ENCODE measurements around the gene UCHL3.
"Not testable (repeated sequence)": the region's sequence is repeated elsewhere in the genome, so short reads cannot be mapped to it uniquely, and the experiment has no call there.

UCHL3 gene

GRCh38 chr13:75549262-75550158 is at the start of gene UCHL3:
UCHL3 (plus strand) TSS chr13:75549791; CDS start chr13:75549821, 30 bp downstream.
- DNase-seq, result peak; percentile 88

GRCh38 chr13:75505327-75505726 is 44.3 kb upstream of the UCHL3 start:
- no peak for DNase-seq

DNA sequence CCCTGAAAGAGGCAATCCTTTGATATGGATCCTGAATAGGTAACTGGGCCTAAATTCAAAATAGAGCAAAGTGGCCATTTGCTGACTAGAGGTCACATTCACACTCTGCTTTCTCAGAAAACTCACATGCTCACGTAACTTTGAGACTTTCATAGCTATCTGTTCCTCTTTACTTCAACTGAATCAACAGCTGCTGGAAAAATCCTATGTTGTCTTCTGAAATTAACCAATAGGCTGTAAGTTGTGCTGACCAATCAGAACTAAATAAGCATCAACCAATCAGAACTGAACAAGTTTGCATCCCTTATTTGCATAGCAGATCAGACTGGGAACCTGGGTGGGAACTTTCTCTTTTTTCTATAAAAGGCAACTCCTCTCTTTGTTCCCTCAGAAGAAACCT is 43.6 kb upstream of the UCHL3 start:
- DNase-seq, result no peak

DNA sequence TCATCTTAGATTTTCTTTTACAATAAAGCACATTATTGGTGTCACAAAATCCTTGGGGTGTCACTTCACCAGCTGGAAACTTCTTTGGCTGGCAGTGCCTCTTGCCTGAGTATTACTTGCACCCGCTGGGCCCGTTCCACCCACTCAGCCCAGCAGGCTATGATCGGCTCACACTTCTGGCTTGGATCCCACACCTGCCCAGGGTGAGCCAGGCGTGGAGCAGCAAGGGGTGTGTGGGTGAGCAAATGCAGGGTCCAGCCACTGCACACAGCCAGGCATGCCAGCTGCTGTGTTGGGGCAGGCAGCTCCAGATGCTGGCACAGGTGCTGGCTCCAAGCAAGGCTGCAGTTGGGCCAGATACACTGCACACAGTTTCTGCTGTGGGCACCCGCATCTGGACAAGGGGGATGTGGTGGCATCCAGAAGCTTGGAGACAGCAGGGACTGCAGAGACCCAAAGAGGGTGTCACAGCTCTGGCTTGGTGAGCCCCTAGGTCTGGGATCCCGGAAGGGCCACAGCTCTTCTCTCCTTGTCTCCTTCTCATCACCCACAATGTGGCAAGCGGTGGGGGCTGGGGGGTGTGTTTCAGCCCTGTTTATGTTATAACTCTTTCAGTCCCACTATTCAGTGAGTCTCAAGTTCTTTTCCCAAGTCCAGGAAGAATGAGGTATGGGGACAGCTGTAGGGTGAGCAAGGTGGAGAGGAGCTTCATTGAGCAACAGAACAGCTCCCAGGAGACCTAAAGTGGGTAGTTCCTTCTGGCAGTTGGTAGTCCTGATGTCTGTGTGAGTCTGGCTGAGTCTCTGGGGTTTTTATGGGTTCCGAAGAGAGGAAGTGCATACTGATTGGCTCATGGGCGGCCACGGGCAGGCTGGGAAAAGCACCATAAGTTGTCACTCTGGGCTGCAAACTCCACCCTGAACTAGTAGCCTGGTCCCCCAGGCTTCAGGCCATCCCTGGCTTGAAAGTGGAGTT is 42.3 kb upstream of the UCHL3 start:
- no peak for DNase-seq

DNA sequence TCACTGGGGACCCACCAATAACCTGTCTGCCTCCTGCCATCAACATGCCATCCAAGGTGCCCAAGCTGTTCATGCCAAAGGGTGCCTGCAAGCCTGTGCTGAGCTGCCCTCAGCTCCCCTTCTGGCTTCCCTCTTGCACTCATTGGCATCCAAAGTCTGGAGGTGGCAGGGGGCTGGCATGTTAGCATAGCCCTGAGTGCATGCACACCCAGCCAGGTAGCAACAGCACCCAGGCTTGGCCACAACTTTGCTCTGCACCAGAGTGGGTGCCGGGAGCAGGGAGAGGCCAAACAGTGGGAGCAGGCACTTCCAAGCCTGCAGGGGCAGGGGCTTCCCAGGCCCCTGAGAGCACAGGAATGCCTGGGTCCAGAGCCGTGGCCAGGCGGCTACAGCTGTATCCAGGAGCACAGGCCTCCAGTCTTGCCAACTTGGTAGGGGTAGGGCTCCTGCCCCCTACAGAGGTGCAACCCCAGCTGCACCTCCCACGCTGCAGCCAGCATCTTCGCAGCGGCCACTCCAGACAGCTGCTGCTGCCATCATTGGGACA is 41.5 kb upstream of the UCHL3 start:
- DNase-seq, result no peak

GRCh38 chr13:75511051-75511625 is 38.5 kb upstream of the UCHL3 start:
- no peak for DNase-seq

- no peak for DNase-seq
Measured at GRCh38 chr13:75512253-75512652, 37.3 kb upstream of the UCHL3 start.

GRCh38 chr13:75513271-75513670 is 36.3 kb upstream of the UCHL3 start:
- DNase-seq, result no peak

DNA sequence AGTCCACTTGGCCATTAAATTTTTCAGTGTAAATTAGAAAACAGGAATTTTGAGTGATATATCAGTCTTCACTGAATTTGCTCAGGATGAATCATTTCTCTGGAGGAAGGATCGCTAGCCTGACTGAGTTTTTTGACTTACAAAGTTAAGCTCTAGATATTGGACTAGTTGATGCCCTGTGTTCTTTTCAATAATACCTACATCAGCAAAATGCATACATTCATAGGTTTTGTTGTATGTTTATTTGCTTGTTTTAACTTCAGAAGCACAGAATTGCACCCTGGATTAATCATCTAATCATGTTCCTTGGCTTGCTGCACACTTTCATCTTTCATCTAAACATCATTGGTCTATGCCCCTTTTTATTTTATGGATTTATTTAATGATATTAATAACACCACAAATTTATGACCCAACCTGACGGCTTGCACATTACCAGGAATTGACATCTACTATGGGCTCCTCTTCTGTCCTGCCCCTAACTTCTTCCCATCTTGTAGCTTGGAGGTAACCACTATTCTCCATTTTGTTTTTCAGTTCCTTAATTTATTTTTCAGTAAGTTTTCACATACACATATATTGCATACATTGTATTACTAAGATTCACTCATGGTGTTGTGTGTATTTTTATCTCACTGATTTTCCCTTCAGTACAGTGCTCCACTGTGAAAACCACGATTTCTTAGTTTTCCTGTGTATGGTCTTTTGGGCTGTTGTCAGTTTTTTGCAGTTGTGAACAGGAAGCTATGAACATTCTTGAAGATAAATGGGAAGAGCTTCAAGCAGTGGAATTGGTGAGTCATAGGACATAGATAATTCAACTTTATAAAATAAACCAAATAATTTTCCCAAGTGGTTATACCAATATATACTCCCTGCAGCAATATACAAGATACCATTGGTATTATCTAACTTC is 35.3 kb upstream of the UCHL3 start:
- DNase-seq, result no peak

DNA sequence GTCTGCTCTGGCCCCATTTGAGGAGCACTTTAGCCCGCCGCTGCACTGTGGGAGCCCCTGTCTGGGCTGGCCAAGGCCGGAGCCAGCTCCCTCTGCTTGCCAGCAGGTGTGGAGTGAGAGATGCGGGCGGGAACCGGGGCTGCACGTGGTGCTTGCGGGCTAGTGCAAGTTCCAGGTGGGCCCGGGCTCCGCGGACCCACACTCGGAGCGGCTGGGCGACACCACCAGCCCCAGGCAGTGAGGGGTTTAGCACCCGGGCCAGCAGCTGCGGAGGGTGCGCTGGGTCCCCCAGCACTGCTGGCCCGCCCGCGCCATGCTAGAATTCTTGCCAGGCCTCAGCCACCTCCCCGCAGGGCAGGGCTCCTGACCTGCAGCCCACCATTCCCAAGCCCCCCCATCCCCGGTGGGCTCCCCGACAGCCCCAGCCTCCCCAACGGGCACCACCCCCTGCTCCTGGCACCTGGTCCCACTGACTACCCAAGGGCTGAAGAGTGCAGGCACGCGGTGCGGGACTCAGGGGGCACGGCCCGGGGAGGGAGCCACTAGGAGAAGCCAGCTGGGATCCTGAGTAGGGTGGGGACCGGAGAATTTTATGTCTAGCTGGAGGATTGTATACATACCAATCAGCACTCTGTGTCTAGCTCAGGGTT is 31.0 kb upstream of the UCHL3 start:
- DNase-seq, result no peak

GRCh38 chr13:75521956-75522355 is 27.6 kb upstream of the UCHL3 start:
- DNase-seq, result no peak

DNA sequence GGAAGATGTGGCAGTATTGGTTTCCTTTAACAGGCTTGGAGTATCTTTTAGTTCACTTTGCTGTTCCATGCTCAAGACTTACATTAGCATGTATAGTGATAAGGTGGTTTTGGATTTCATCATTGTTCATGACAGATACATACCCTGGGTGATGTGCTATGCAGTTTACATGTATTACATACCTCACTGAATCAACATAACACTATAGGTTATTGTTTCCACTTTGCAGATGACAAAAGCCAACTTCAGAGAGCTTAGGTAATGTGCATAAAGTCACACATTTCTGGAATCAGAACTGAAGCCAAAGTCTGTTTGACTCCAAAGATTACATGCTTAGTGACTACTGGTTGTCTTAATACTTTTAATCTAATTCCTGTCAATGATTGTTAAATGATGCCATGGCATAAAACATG is 19.0 kb upstream of the UCHL3 start:
- DNase-seq, result no peak

GRCh38 chr13:75533861-75534260 is 15.7 kb upstream of the UCHL3 start:
- DNase-seq, result no peak

DNA sequence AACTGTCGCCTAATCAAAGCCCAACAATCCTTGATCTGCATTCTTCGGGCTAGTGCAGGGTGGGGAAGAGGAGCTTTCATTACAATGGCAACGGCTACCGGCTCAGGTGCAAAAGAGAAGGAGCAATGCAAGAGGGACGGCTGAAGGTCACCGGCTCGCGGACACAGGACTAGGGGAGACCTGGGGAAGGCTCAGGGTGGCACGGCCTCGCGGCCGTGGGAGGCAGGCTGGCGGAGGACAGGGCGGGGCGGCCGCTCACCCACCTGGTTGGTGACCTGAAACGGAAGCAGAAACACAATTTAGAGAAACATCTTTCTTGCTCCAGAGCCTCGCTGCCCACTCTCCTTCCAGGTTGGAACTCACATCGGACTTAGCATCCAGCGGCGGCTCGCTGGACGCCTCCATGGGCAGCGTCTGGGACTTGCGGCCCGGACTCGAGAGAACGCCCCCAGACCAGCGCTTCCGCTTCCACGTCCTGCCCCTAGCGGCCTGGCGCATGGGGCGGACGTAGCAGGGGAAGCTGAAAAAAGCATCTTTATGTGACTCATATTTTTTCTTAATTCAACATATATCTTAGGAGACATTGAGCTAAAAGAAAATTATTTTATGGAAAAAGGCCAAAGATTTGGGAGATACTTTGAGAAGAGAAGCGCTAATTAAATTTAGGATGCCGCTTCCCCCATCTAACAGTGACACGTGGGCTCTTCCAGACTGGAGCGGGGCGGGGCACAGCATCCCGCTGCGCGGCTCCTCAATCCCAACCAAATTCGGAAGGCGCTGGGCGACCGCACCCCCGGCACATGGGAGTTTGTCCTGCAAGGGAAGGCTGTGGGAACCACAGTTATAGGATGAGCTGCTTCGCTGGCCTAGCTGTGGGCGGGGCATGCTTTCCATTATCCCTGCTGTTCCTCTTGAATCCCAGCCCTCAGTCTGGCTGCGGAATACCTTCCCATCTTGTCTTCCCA is 11.9 kb upstream of the UCHL3 start, which contains the start of gene COMMD6:
Gene COMMD6, minus strand, starts transcription at position 441 of the 965 bp plus-strand sequence. Its CDS starts 36 bp downstream, at position 405.
- peak; percentile 60 for DNase-seq

GRCh38 chr13:75541287-75541686 is 8.3 kb upstream of the UCHL3 start:
- DNase-seq, result no peak

DNA sequence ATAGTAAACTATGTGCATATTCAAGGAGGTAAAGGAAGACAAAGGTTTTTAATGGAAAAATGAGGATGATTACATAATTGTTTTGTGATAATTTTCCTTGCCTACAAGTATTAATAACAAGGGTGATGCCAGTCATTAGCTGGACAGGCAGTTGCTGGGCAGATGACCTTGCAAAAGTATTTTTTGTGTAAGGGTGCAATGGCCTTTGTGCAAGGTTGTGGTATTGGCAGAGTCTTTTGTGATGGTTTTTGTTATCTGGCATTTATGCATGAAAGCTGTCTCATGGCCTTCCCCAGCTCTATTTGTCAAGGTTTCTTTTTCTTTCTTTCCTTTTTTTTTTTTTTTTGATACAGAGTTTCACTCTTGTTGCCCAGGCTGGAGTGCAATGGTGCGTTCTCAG is 7.6 kb upstream of the UCHL3 start:
- no peak for DNase-seq

DNA sequence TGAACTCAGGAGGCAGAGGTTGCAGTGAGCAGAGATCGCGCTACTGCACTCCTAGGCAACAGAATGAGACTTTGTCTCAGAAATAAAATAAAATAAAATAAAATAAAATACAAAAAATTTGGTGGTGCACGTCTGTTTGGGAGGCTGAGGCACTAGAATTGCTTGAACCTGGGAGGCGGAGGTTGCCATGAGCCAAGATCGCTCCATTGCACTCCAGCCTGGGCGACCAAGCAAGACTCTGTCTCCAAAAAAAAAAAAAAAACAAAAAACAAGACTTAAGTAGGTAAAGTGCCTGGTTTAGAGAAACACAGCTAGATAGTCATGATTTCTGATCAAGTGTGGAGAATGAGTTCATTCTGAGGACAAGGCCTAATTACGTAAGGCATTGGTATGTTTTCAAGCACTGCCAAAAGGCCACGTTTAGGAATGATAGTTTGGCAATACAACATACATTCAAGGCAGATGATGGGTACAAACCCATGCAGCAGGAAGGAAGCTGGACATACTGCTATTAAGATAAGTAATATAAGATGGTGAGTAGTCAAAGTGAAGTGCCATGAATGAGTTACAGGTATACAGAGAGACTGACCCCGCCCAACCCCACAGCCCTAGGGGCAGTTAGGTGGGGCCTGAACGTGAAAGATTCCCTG is 4.8 kb upstream of the UCHL3 start:
- DNase-seq, result no peak

DNA sequence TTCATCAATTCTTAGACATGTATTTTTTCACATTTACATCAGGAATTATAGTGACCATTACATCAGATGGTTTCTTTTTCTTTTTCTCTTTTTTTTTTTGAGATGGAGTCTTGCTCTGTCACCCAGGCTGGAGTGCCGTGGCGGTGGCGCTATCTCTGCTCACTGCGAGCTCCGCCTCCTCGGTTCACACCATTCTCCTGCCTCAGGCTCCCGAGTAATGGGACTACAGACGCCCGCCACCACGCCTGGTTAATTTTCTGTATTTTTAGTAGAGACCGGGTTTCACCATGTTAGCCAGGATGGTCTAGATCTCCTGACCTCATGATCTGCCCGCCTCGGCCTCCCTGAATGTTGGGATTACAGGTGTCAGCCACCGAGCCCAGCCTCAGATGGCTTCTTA is 4.2 kb upstream of the UCHL3 start:
- not testable (repeated sequence) for DNase-seq

DNA sequence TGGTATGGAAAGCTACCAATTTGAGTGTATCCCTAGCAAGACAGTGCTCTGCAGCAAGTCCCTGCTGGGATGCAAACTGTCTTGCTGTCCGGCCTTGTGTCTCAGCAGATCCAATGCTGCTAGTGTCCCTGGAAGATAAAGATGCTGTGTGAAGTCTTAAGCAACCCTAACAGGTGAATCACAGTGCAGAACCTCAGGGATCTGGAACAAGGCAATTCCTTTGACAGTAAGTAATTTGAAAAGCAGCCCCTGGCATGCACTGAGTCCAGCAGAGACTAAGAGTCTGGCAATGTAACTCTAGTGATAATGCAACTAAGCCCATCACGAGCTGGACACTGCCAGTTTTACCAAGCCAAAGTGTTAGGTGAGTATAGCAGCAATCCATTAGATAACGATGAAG is 1.7 kb upstream of the UCHL3 start:
- no peak for DNase-seq
